Right ventricle myocardium superior (tissue), 1 donor: Measurements from ENCODE around the gene PLEKHG4B. TPM values are rescaled to one million over a fixed set of nuclear protein-coding genes. Genes with fewer than 3 reads are reported as not detected.

Experiments used
- ATAC-seq: fragments of 200-7000 bp; cut with Tn5 transposase; one replicate; pipeline ENCODE4 v1.9.1; 2020; ENCODE audit warnings: mild to moderate bottlenecking; ENCODE audit not compliant: poor library complexity
- DNase-seq: peaks from one replicate; pipeline ENCODE4 v3.0.0-alpha.2; 2020
- intact Hi-C: fragments of 100-400 bp; cut with DNase I; formaldehyde crosslinking; loops from one replicate; pipeline ENCODE4 v1.11.2; 2022
- total RNA-seq: library from RNA; stranded (reverse); fragmentation: NEBNext Ultra II Directional; extraction: Animal tissue kit (Norgen Biotek cat#: 25700); gene quantifications from one replicate; pipeline ENCODE4 v1.2.1, GENCODE V29; 2021
- donor health status: DM: no; HTN: yes; CAD: no; lungs with severe emphysema.

The PLEKHG4B gene
- total RNA-seq, 1 donor from 2014 or later: not detected

DNA sequence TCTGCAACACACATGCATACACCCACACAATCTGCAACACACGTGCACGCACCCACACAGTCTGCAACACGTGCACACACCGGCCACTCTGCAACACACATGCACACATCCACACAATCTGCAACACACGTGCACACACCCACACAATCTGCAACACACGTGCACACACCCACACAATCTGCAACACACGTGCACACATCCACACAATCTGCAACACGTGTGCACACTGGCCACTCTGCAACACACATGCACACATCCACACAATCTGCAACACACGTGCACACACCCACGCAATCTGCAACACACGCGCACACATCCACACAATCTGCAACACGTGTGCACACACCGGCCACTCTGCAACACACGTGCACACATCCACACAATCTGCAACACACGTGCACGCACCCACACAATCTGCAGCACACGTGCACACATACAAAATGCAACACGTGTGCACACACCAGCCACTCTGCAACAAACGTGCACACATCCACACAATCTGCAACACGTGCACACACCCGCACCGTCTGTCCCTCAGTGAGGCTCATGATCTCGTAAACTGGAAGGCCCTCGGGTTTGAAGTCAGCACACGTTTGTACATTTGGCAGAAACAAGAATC lies 18.4 kb downstream of the PLEKHG4B start:
- intact Hi-C loops: no loop called here
- no peak for ATAC-seq
- no peak for DNase-seq

DNA sequence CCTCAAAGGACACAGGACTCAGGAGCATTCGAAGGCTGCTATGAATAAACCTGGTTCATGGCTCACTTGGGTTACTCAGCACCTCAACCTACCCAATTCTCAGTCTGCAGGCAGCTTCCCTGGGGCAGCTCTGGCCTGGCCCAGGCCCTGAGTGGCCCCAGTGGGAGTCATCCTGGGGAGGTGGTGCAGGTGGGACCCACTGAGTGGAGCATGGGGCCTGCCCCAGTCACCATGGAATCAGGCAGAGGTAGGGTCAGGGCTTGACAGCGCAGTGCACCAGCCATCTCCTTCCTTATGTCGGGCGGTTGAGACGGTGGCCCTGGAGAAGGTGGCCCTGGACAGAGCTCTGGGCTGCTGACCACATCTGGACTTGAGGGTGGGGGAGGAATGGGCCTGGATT lies 19.2 kb downstream of the PLEKHG4B start:
- DNase-seq (no peak), ATAC-seq (no peak)
- intact Hi-C loops: no loop called here

DNA sequence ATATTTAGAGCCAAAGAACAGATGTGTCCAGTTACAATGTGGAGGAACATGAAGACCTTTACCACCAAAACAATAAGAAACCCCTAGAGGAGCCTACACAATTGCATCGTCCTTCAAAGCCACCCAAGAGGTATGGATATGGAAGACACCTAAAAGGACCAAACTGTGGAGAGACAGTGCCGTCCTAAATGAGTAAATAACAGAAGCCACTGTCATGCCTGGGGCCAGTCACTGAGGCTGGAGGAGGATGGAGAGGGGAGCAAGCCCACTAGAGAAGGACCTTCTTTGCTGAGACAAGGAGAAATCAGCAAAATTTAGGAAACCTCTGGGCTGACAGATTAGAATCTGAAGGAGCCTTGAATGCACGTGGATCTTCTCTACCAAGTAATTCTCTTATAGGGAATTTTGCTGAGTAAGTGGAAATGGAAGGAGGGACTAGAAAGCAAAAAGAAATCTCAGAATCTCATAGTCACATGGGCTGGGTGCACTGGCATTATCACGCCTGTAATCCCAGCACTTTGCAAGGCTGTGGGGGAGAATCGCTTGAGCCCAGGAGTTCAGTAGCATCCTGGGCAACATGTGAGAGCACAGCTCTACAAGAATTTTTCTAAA lies 27.6 kb downstream of the PLEKHG4B start:
- DNase-seq (no peak), ATAC-seq (no peak)
- intact Hi-C loops: no loop called here

DNA sequence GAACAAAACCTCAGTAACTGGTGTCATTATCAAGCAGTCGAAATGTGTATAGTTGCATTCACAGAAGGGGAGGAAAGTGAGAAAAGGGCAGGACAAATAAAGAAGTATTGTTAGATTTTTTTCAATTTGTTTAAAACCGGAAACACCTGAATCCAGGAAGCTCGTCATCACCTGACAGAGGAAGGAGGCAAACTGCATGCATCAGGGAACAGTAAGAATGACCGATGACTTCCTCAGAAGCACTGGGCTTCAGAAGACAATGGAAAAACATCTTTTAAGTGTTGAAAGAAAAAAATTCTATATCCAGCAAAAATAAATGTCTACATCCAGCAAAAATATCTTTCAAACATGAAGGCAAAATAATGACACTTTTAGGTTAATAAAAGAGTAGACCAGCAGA lies 29.5 kb downstream of the PLEKHG4B start:
- DNase-seq: no peak
- intact Hi-C loops: no loop called here
- ATAC-seq: no peak

DNA sequence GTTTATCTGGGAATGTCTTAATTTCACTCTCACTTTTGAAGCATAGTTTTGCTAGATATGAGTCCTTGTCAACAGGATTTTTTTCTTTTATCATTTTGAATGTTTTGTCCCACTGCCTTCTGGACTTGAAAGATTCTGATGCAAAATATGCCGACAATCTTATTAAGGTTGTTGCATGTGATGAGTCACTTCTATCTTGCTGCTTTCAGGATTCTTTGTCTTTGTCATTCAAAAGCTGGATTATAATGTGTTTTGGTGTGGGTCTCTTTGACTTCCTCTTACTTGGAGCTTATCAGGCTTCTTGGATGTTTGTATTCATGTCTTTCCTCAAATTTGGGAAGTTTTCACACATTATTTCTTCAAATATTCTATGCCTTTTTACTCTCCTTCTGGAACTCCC lies 33.8 kb downstream of the PLEKHG4B start:
- intact Hi-C loops: no loop called here
- ATAC-seq (no peak), DNase-seq (no peak)

DNA sequence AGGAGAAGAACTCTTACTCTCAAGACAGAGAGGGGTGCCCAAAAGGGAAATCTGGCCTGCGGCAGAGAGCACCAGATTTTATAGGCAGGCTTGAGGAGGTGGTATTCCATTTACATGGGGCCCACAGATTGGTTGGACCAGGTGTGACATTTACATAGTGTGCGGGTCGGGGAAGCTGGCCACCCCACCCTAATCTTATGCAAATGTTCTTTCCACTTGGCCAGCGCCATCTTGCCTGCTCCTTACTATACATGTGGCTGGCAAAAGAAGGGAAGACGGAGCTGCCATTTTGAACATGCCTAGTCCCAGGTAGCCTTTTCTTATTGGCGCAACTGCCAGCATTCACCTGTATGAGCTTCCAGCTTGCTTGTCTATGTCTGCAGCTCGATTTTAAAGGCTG lies 34.8 kb downstream of the PLEKHG4B start:
- DNase-seq (no peak), ATAC-seq (no peak)
- intact Hi-C loops: no loop called here

DNA sequence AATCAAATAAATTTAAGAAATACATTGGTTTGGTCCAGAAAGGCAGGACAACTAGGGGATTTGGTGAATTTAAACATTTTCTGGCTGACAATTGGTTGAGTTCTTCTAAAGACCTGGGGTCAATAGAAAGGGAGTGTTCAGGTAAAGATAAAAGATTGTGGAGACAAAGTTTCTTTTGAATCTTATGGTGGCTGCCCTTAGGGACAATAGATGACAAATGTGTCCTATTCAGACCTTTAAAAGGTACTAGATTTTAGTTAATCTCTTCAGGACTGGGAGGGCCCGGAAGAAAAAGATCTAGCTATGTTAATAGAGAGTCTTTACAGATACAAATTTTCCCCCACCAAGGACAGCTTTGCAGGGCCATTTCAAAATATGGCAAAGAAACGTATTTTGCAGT lies 35.9 kb downstream of the PLEKHG4B start:
- DNase-seq (no peak), ATAC-seq (no peak)
- intact Hi-C loops: no loop called here

DNA sequence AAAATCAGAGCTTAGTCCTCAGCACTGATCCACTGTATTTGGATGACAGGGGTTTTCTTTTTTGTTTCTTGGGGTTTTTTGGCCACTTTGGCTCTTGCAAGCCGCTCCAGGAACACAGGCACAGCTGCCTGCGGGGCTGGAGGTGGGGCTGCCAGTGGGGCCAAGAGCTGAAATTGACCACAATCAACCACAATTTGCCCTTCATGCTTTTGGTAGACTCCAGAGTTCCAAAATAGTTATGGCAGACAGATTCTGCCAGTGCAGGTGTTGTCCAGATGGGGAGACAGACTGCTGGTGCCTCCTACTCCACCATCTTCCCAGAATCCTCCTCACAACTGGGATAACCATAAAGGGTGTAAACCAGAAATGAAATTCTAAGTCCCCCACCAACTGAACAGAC lies 36.5 kb downstream of the PLEKHG4B start:
- intact Hi-C loops: no loop called here
- ATAC-seq: no peak
- DNase-seq: no peak

DNA sequence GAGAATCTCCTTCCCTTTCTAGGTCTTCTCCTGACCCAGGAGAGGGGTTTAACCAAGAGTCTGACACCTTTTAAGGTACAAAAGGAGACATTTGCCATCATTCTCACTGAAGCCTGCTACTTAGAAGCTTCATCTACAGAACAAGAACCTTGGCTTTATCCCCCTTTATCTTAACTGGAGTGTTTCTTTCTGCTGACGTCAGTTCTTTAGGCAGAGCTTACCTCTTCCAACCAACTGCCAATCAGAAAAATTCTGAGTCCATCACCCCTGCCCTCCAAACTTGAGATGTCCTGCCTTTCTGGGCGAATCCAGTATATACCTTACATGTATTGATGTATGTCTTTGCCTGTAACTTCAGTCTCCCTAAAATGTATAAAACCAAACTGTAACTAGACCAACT lies 37.2 kb downstream of the PLEKHG4B start:
- no peak for ATAC-seq
- no peak for DNase-seq
- intact Hi-C loops: no loop called here

DNA sequence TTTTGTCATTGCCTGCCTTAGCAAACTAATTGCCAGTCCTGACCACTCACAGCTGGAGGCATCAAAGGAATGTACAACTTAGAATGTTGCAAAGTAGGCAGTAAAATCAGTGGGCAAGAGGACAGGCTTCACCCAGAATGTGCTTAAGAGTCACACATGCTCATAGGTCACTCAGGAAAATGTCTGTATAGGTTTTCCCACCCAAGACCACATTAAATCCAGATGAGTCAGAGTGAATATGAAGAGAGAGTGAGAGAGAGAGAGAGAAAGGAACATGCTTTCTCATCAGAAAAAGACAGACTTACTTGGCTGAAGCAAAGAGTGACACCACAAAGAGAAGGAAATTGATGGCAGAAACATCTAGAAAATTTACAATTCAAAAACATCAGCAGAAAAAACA lies 37.9 kb downstream of the PLEKHG4B start:
- intact Hi-C loops: no loop called here
- ATAC-seq (no peak), DNase-seq (no peak)

DNA sequence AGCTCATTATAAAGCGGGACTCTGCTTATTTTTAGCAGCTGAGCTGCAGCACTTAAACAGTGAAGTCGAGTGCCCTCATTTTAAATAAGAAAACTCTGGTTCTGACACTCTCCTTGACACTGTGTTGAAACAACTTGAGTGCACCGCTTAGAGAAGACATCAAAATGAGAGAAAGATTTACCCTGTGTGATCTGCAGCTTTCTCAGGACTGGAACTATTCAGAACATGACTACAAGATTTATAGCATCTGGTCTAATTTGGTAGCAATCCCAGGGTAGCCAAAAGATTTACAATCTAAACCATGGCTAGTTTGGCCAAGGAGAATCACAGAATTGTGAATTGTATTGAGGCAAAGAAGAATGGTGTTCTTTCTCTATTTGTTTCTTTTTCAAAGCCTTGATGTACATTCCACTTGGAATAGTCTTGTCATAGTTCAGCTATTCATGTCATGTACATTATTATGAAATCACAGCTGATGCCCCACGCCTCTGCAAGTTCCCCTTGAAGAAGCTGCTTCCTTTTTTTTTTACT lies 38.7 kb downstream of the PLEKHG4B start:
- intact Hi-C loops: no loop called here
- no peak for DNase-seq
- no peak for ATAC-seq

DNA sequence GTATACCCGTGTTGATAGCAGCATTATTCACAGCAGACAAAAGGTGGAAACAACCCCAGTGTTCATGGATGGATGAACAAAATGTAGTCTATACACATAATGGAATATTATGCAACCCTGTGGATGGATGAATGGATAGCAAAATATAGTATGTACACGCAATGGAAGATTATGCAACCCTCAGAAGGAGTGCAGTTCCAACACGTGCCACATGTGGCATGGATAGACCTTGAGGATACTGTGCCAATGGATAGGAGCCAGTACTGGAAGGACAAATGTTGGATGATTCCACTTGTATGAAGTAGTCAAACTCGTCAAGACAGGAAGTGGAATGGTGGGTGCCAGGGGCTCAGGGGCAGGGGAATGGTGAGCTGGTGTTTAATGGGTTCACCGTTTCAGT lies 44.9 kb downstream of the PLEKHG4B start:
- ATAC-seq (no peak), DNase-seq (no peak)
- intact Hi-C loops: no loop called here

DNA sequence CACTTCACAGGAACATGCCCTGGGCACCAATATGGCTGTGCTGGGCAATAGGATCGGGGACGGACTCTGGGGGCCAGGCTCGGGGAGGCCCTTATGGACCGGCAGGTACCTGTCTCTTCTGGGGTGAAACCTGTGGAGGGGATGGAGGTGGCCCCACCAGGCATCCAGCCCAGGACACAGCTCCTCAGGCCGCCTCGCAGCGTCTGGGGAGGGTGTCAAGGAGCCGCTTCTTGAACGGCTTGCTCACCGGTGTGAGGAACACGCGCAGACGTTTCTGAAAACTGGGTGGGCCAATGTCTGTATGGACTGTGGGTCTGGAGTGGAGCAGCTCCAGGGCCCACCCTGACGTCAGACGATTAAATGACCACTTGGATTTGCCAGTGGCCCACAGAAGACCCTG lies 45.8 kb downstream of the PLEKHG4B start:
- DNase-seq: no peak
- no peak for ATAC-seq
- intact Hi-C loops: no loop called here

DNA sequence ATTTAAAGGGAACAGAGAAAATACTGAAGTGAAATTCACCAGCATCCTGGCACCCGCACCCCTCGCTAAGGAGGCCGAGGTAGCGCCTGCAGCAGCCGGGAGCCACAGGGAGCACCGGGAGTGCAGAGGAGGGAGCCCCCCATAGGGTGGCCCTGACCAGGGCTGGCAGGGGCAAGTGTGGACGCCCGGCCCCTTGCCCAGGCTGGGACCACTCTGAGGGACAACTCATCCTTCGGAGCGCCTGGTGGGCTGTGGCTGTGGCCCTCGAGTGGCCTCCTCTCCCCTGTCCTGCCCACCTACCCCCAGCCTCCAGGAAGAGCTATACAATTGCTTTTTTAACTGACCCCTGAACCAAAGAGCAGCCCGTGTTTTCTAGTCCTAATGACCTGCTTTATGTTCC lies 47.0 kb downstream of the PLEKHG4B start:
- ATAC-seq (no peak), DNase-seq (no peak)
- intact Hi-C loops: no loop called here

DNA sequence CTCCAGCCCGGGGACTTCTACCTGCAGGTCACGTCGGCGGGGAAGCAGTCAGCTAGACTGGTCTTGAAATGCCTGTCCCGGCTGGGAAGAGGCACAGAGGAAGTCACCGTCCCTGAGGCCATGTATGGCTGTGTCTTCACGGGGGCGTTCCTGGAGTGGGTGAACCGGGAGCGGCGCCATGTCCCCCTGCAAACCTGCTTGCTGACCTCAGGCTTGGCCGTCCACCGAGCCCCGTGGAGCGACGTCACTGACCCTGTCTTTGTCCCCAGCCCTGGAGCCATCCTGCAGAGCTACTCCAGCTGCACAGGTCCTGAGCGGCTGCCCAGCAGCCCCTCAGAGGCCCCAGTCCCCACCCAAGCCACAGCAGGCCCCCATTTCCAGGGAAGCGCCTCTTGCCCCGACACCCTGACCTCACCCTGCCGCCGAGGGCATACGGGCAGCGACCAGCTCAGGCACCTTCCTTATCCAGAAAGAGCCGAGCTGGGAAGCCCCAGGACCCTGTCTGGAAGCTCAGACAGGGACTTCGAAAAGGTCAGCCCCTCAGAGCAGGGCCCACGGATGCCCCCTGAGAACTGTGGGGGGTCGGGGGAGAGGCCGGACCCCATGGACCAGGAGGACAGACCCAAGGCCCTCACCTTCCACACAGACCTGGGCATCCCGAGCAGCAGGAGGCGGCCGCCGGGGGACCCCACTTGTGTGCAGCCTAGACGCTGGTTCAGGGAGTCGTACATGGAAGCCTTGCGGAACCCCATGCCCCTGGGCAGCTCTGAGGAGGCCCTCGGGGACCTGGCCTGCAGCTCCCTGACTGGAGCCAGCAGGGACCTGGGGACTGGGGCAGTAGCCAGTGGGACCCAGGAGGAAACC lies 47.8 kb downstream of the PLEKHG4B start:
- ATAC-seq (no peak), DNase-seq (no peak)
- intact Hi-C loops: no loop called here

DNA sequence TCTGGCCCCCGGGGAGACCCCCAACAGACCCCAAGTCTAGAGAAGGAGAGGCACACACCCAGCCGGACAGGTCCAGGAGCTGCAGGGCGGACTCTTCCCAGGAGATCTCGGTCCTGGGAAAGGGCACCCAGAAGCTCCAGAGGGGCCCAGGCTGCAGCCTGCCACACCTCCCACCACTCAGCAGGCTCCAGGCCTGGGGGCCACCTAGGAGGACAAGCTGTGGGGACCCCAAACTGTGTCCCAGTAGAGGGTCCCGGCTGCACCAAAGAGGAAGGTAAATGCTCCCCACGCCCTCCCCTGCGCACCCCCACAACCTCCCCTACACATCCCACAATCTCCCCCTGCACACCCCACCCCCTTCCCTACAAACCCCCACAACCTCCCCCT lies 48.5 kb downstream of the PLEKHG4B start:
- intact Hi-C loops: no loop called here
- ATAC-seq (no peak), DNase-seq (no peak)

DNA sequence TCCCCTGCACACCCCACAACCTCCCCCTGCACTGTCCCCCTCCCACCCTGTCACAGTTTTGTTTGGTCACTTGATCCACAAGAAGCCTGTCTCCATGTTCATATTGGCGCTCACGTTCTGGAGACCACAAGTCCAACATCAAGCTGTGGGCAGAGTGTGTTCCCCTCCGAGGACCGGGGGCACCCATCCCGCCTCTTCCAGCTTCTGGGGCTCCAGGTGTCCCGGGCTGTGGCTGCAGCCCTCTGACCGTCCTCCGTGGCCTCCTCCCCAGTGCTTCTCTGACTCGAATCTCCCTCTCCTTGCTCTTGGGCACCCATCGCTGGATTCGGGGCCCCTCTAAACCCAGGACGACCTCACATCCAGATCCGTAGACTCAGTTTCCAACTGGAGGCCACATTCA lies 49.2 kb downstream of the PLEKHG4B start:
- intact Hi-C loops: no loop called here
- DNase-seq (no peak), ATAC-seq (no peak)

DNA sequence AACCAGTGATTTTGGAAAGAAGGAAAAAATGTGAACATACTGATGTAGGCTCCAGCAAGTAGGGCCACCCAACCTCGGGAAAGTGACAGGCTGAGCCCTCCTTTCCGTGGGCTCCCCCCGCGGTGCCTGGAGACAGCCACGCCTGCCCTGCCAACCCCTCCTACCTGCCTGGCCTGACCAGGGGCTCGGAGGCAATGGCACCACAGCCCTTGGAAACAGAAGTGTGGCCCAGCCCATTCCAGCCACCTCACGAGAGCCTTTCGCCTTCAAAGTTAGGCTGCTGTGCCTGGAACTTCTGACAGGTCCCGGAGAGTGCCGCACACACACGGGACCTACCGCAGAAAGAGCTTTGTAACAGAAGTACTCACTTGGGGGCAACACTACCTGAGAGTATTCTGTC lies 49.8 kb downstream of the PLEKHG4B start:
- intact Hi-C loops: no loop called here
- ATAC-seq (no peak), DNase-seq (no peak)

DNA sequence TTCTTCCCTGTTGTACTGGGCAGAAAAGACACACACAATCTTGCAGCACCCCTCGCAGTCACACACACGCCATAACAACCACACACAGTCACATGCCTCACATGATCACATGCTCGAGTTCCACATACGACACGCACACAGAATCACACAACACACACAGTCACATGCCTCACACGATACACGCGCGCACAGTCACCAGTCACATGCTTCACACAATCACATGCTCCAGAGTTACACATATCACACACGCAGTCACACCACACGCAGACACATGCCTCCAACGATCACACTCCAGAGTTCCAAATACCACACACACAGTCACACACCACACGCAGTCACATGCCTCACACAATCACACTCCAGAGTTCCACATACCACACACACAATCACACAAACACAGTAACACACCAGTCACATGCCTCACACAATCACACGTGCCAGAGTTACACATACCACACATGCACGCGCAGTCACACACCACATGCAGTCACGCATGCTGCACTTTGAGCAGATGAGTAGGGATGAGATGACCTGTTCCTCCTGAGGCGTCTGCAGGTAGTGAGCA lies 50.4 kb downstream of the PLEKHG4B start:
- ATAC-seq: no peak
- no peak for DNase-seq
- intact Hi-C loops: no loop called here

DNA sequence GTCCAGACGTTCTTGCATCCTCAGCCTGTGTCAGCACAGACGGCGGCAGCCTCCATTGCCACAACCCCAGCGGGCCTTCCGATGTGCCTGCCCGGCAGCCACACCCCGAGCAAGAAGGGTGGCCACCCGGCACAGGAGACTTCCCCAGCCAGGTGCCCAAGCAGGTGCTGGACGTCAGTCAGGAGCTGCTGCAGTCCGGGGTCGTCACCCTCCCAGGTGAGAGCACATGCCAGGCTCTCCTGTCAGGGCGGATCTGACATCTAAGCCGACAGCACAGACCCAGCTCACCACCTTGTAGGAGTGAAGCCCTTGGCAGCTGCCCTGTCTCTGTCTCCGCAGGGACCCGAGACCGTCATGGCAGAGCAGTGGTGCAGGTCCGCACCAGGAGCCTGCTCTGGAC lies 51.1 kb downstream of the PLEKHG4B start:
- no peak for DNase-seq
- no peak for ATAC-seq
- intact Hi-C loops: no loop called here
